GM12801 (cell line): ENCODE data around the gene FLT3LG.

Source experiments
- CTCF ChIP-seq: IDR thresholded peaks from one replicate; pipeline ENCODE4 v1.5.1; 2011; ENCODE audit warnings: control low read depth; ENCODE audit not compliant: insufficient read length; ENCODE audit errors: extremely low read depth

FLT3LG gene

GRCh38 chr19:49441960-49442350 is 32.1 kb upstream of the FLT3LG start:
- TF ChIP-seq CTCF = no peak

- TF ChIP-seq CTCF = no peak
These were observed 31.7 kb upstream of the FLT3LG start for GRCh38 chr19:49442354-49442753.

GRCh38 chr19:49442771-49443365 is 31.1 kb upstream of the FLT3LG start:
- TF ChIP-seq CTCF = no peak

- TF ChIP-seq CTCF = peak; percentile 17
These were observed 30.5 kb upstream of the FLT3LG start for GRCh38 chr19:49443366-49444099.

- no peak for TF ChIP-seq CTCF
These were observed 28.0 kb upstream of the FLT3LG start for GRCh38 chr19:49445997-49446396.

- TF ChIP-seq CTCF = no peak
These were observed 26.3 kb upstream of the FLT3LG start for GRCh38 chr19:49447485-49448431.

- no peak for TF ChIP-seq CTCF
These were observed 25.6 kb upstream of the FLT3LG start for GRCh38 chr19:49448432-49448786.
